GM23338 (cell line): Measurements from ENCODE around the gene AP4E1. TPM values are rescaled to one million over a fixed set of nuclear protein-coding genes. Genes with fewer than 3 reads are reported as not detected.
A peak's percentile ranks its signal among the peaks of the same experiment; 100 is the strongest.

Source experiments
- ATAC-seq: fragments of 200-7000 bp; cut with Tn5 transposase; 3 replicates; pipeline ENCODE4 v1.9.1; 2020
- DNase-seq: peaks from one replicate; pipeline ENCODE4 v3.0.0-alpha.2; 2015; ENCODE audit warnings: low spot score
- H2AFZ ChIP-seq: fragments of 200-600 bp; sonication (generic); 2 replicates; pipeline ENCODE4 v1.8.0; 2016; ENCODE audit warnings: antibody characterized with exemption, mild to moderate bottlenecking, moderate library complexity
- H3F3A ChIP-seq: fragments of 200-600 bp; sonication (generic); replicated peaks from 2 replicates; pipeline ENCODE4 v1.8.0; 2017; ENCODE audit warnings: antibody characterized with exemption, mixed run types, low read depth
- H3K27ac ChIP-seq: fragments of 200-600 bp; sonication (generic); 2 replicates; pipeline ENCODE4 v1.6.1; 2016; ENCODE audit warnings: low read depth
- H3K27me3 ChIP-seq: fragments of 200-600 bp; sonication (generic); 2 replicates; pipeline ENCODE4 v1.8.0; 2016; ENCODE audit warnings: mild to moderate bottlenecking, mixed run types, moderate library complexity; ENCODE audit not compliant: insufficient read depth
- H3K36me3 ChIP-seq: fragments of 200-600 bp; sonication (generic); 2 replicates; pipeline ENCODE4 v1.8.0; 2016; ENCODE audit warnings: mild to moderate bottlenecking; ENCODE audit not compliant: insufficient read depth
- H3K4me1 ChIP-seq: fragments of 200-600 bp; sonication (generic); 2 replicates; pipeline ENCODE4 v1.8.0; 2016; ENCODE audit warnings: mild to moderate bottlenecking, moderate library complexity; ENCODE audit not compliant: insufficient read depth
- H3K4me2 ChIP-seq: fragments of 200-600 bp; sonication (generic); 2 replicates; pipeline ENCODE4 v1.7.1; 2017; ENCODE audit warnings: mixed run types
- H3K4me3 ChIP-seq: fragments of 200-600 bp; sonication (generic); 2 replicates; pipeline ENCODE4 v1.6.1; 2016; ENCODE audit warnings: mixed run types
- H3K79me2 ChIP-seq: fragments of 200-600 bp; sonication (generic); replicated peaks from 2 replicates; pipeline ENCODE4 v1.8.0; 2017; ENCODE audit warnings: mild to moderate bottlenecking; ENCODE audit not compliant: insufficient read depth
- H3K9me2 ChIP-seq: fragments of 200-600 bp; sonication (generic); 2 replicates; pipeline ENCODE4 v1.8.0; 2017; ENCODE audit not compliant: insufficient read depth
- H4K20me1 ChIP-seq: fragments of 200-600 bp; sonication (generic); replicated peaks from 2 replicates; pipeline ENCODE4 v1.8.0; 2017; ENCODE audit warnings: mild to moderate bottlenecking; ENCODE audit not compliant: insufficient read depth
- H3K27ac Mint-ChIP-seq: 2 replicates; pipeline ENCODE4 v1.8.0; 2020; ENCODE audit warnings: inconsistent platforms, mild to moderate bottlenecking, moderate library complexity, mixed read lengths
- H3K27me3 Mint-ChIP-seq: 3 replicates; pipeline ENCODE4 v1.8.0; 2022; ENCODE audit warnings: low read depth, mild to moderate bottlenecking, moderate library complexity, mixed read lengths, inconsistent platforms; ENCODE audit not compliant: insufficient read depth, poor library complexity
- H3K36me3 Mint-ChIP-seq: 3 replicates; pipeline ENCODE4 v1.8.0; 2021; ENCODE audit warnings: low read depth, mild to moderate bottlenecking, inconsistent platforms, moderate library complexity, mixed read lengths
- H3K4me1 Mint-ChIP-seq: 3 replicates; pipeline ENCODE4 v1.8.0; 2020; ENCODE audit warnings: mild to moderate bottlenecking, inconsistent platforms, mixed read lengths
- H3K4me3 Mint-ChIP-seq: 3 replicates; pipeline ENCODE4 v1.8.0; 2021; ENCODE audit warnings: moderate library complexity, mild to moderate bottlenecking, inconsistent platforms, mixed read lengths
- H3K9me3 Mint-ChIP-seq: 3 replicates; pipeline ENCODE4 v1.8.0; 2020; ENCODE audit warnings: moderate library complexity, mild to moderate bottlenecking, inconsistent platforms, mixed read lengths
- CREB1 ChIP-seq: fragments of 250-450 bp; sonication (Bioruptor Pico); IDR thresholded peaks from 2 replicates; pipeline ENCODE4 v1.5.0; 2020; ENCODE audit warnings: low read depth, mild to moderate bottlenecking, moderate library complexity
- CTCF ChIP-seq, 2 experiments: fragments of 200-600 bp in 1 of 2; sonication (generic) in 1 of 2; conservative IDR thresholded peaks; 2 replicates each; pipeline versions ENCODE4 v1.5.1 to v1.6.1; 2016 to 2017; ENCODE audit warnings: antibody characterized with exemption in 2 of 2, low read depth in 2 of 2, mild to moderate bottlenecking in 2 of 2, moderate library complexity in 1 of 2
- ETS1 ChIP-seq: IDR thresholded peaks from 2 replicates; pipeline ENCODE4 v1.6.1; 2016; ENCODE audit warnings: antibody characterized with exemption
- EZH2 ChIP-seq: fragments of 200-600 bp; sonication (generic); IDR thresholded peaks from one replicate; pipeline ENCODE4 v1.8.0; 2017; ENCODE audit warnings: antibody characterized with exemption, mild to moderate bottlenecking, low read depth; ENCODE audit not compliant: unreplicated experiment
- EZH2phosphoT487 ChIP-seq: fragments of 200-600 bp; sonication (generic); IDR thresholded peaks from one replicate; pipeline ENCODE4 v1.8.1; 2018; ENCODE audit warnings: antibody characterized with exemption; ENCODE audit not compliant: unreplicated experiment
- JUNB ChIP-seq: IDR thresholded peaks from one replicate; pipeline ENCODE4 v1.6.1; 2016; ENCODE audit warnings: antibody characterized with exemption; ENCODE audit not compliant: unreplicated experiment
- NANOG ChIP-seq: IDR thresholded peaks from 2 replicates; pipeline ENCODE4 v1.6.1; 2016; ENCODE audit warnings: antibody characterized with exemption, borderline replicate concordance
- STAT1 ChIP-seq: IDR thresholded peaks from one replicate; pipeline ENCODE4 v1.6.1; 2016; ENCODE audit warnings: antibody characterized with exemption; ENCODE audit not compliant: unreplicated experiment
- ZNF114 ChIP-seq: fragments of 250-450 bp; sonication (Bioruptor Pico); IDR thresholded peaks from 2 replicates; pipeline ENCODE4 v1.5.0; 2020; ENCODE audit warnings: mild to moderate bottlenecking, moderate library complexity
- ZNF331 ChIP-seq: fragments of 250-450 bp; sonication (Bioruptor Pico); IDR thresholded peaks from 2 replicates; pipeline ENCODE4 v1.5.0; 2020; ENCODE audit warnings: low read depth, mild to moderate bottlenecking, moderate library complexity
- ZNF462 ChIP-seq: fragments of 250-450 bp; sonication (Bioruptor Pico); IDR thresholded peaks from 2 replicates; pipeline ENCODE4 v1.5.0; 2020; ENCODE audit warnings: mild to moderate bottlenecking, moderate library complexity
- polyA plus RNA-seq: library from polyadenylated mRNA; unstranded; fragments of >200 nt; fragmentation: Nextera tagmentation; extraction: Ambion mirVana; gene quantifications from 2 replicates; pipeline ENCODE4 v1.2.1, GENCODE V29; 2016
- total RNA-seq: library from RNA; depleted of rRNA; stranded (reverse); fragments of >200 nt; shearing (Covaris generic); gene quantifications from 2 replicates; pipeline ENCODE4 v1.2.3, GENCODE V29; 2014

Gene AP4E1
- total and polyA plus RNA-seq, 2 experiments from 2014 or later: 4.4 to 15.4 TPM

GRCh38 chr15:50997371-50998051 is 89.0 kb downstream of the AP4E1 start (continued):
- TF ChIP-seq CTCF (conservative IDR thresholded peaks at IDR 0.05; ENCODE audit: low read depth in 2 of 2) (no peak), EZH2 (no peak), CREB1 (CRISPR knock-in tag) (no peak)

GRCh38 chr15:51004103-51004551 is 95.6 kb downstream of the AP4E1 start:
- H3K27me3 ChIP-seq: no peaks in the 10 kb centered on the region
- H3K36me3 ChIP-seq: no peaks in the 10 kb centered on the region
- peak; percentile 75 for ATAC-seq
- H4K20me1 ChIP-seq: no peaks in the 10 kb centered on the region
- Mint-ChIP-seq H3K36me3 (peaks cover 25% of the 10 kb centered on the region), H3K4me1 (peaks cover 4% of the 10 kb centered on the region; the same call in 2 of the 3 replicates), H3K27me3 (no peaks in the 10 kb centered on the region), H3K4me3 (no peak overlapping the region), H3K9me3 (peaks cover 3% of the 10 kb centered on the region; the same call in 1 of the 3 replicates), H3K27ac (peak overlapping the region; percentile 8; the same call in 1 of the 2 replicates)
- H3K79me2 ChIP-seq: no peaks in the 10 kb centered on the region
- no peaks in the 10 kb centered on the region for H3K9me2 ChIP-seq
- H3K4me1 ChIP-seq: no peaks in the 10 kb centered on the region
- DNase-seq: peak; percentile 70
- no peak overlapping the region for H3K4me3 ChIP-seq
- H3K4me2 ChIP-seq: no peak overlapping the region
- no peak overlapping the region for H2AFZ ChIP-seq
- no peaks in the 10 kb centered on the region for H3F3A ChIP-seq
- no peak overlapping the region for H3K27ac ChIP-seq
- TF ChIP-seq CREB1 (CRISPR knock-in tag) (no peak), CTCF (conservative IDR thresholded peaks at IDR 0.05; ENCODE audit: low read depth in 2 of 2) (no peak), EZH2 (no peak), EZH2phosphoT487 (no peak), STAT1 (no peak), JUNB (no peak), ETS1 (no peak), NANOG (no peak), ZNF331 (CRISPR knock-in tag) (no peak), ZNF114 (no peak), ZNF462 (no peak)
